Fibroblast of lung (primary cell): ENCODE results near the gene DKKL1.
A peak's percentile ranks its signal among the peaks of the same experiment; 100 is the strongest.

ENCODE experiments used
- CTCF ChIP-seq, 2 donors: IDR thresholded peaks in 1 of 2; conservative IDR thresholded peaks in 1 of 2; 1 replicate in 1 of 2; 2 replicates in 1 of 2; pipeline ENCODE4 v1.5.1; 2011 to 2012; ENCODE audit warnings: low read length in 2 of 2, control low read depth in 1 of 2, inconsistent platforms in 1 of 2, low read depth in 1 of 2, mild to moderate bottlenecking in 1 of 2
- EZH2 ChIP-seq: IDR thresholded peaks from 2 replicates; pipeline ENCODE4 v1.5.1; 2012; ENCODE audit warnings: low read length, control low read depth, mild to moderate bottlenecking; ENCODE audit errors: missing control alignments

GRCh38 chr19:49363268-49364082, at the start of gene DKKL1:
- TF ChIP-seq CTCF (conservative IDR thresholded peaks at IDR 0.05 in 1 of 2, IDR thresholded peaks at IDR 0.05 in 1 of 2; ENCODE audit: low read depth in 1 of 2, low read length in 2 of 2) (peak in 1 of 2 donors; percentile 11), EZH2 (no peak)
